HepG2 (cell line): ENCODE measurements around the gene C1R. TPM values are rescaled to one million over a fixed set of nuclear protein-coding genes. Genes with fewer than 3 reads are reported as not detected.

Experiments used
- EP300 ChIP-seq, 3 experiments: sonication (generic) in 1 of 3; formaldehyde crosslinking in 1 of 3; IDR thresholded peaks; 2 replicates each; pipeline versions ENCODE4 v1.5.1 to v1.6.1; 2011 to 2020; ENCODE audit warnings: low read depth in 2 of 3, low read length in 2 of 3, borderline replicate concordance in 1 of 3, improper control_type of control experiment in 1 of 3, mild to moderate bottlenecking in 1 of 3, missing genetic modification reagents in 1 of 3, moderate library complexity in 1 of 3
- GFI1 ChIP-seq: sonication (generic); formaldehyde crosslinking; IDR thresholded peaks from 2 replicates; pipeline ENCODE4 v1.5.0; 2020; ENCODE audit warnings: missing genetic modification reagents, mild to moderate bottlenecking, borderline replicate concordance
- KLF13 ChIP-seq: sonication (generic); formaldehyde crosslinking; IDR thresholded peaks from 2 replicates; pipeline ENCODE4 v1.4.0; 2020; ENCODE audit warnings: mild to moderate bottlenecking, missing genetic modification reagents
- NCOA1 ChIP-seq: sonication (generic); formaldehyde crosslinking; IDR thresholded peaks from 2 replicates; pipeline ENCODE4 v1.9.0; 2021; ENCODE audit warnings: missing genetic modification reagents
- NFYB ChIP-seq: sonication (generic); formaldehyde crosslinking; IDR thresholded peaks from 2 replicates; pipeline ENCODE4 v1.4.0; 2020; ENCODE audit warnings: missing genetic modification reagents
- NR2F2 ChIP-seq: IDR thresholded peaks from 2 replicates; pipeline ENCODE4 v1.6.1; 2012; ENCODE audit warnings: low read depth, inconsistent platforms, borderline replicate concordance
- POGZ ChIP-seq: sonication (generic); formaldehyde crosslinking; IDR thresholded peaks from 2 replicates; pipeline ENCODE4 v1.4.0; 2020; ENCODE audit warnings: mild to moderate bottlenecking, missing genetic modification reagents
- RARG ChIP-seq: sonication (generic); formaldehyde crosslinking; IDR thresholded peaks from 2 replicates; pipeline ENCODE4 v1.4.0; 2020; ENCODE audit warnings: low read depth, mild to moderate bottlenecking, missing genetic modification reagents
- ZNF558 ChIP-seq: sonication (generic); formaldehyde crosslinking; IDR thresholded peaks from 2 replicates; pipeline ENCODE4 v1.9.0; 2022; ENCODE audit warnings: mild to moderate bottlenecking, missing genetic modification reagents, borderline replicate concordance
- ZNF572 ChIP-seq: sonication (generic); formaldehyde crosslinking; IDR thresholded peaks from 2 replicates; pipeline ENCODE4 v1.5.1; 2020; ENCODE audit warnings: mild to moderate bottlenecking, missing genetic modification reagents
- ZNF619 ChIP-seq: sonication (generic); formaldehyde crosslinking; IDR thresholded peaks from 2 replicates; pipeline ENCODE4 v1.4.0; 2020; ENCODE audit warnings: mild to moderate bottlenecking, missing genetic modification reagents
- ZNF773 ChIP-seq: sonication (generic); formaldehyde crosslinking; IDR thresholded peaks from 2 replicates; pipeline ENCODE4 v1.4.0; 2020; ENCODE audit warnings: missing genetic modification reagents, borderline replicate concordance
- polyA plus RNA-seq, 8 experiments: library from polyadenylated mRNA; depleted of rRNA in 3 of 8; stranded (reverse) in 7 of 8; unstranded in 1 of 8; fragments of >200 nt; fragmentation: Illumina TruSeq in 4 of 8; extraction: Trizol in 4 of 8; gene quantifications; 2 replicates each; pipeline versions ENCODE4 v1.2.1 to v1.2.3, GENCODE V29; 2011 to 2016; ENCODE audit warnings: low read depth in 4 of 8, missing spikeins in 1 of 8, mixed read lengths in 1 of 8; ENCODE audit not compliant: insufficient read depth in 1 of 8
- total RNA-seq, 5 experiments: library from RNA; depleted of rRNA; stranded (reverse); fragments of >200 nt; fragmentation: Illumina TruSeq; extraction: Trizol; gene quantifications; 2 replicates each; pipeline ENCODE4 v1.2.3, GENCODE V29; 2016; ENCODE audit warnings: low read depth in 1 of 5
- TF ChIP-seq, protein P1 (sequence below): sonication (generic); formaldehyde crosslinking; IDR thresholded peaks from 2 replicates; pipeline ENCODE4 v1.8.0; 2022; ENCODE audit warnings: missing genetic modification reagents, mild to moderate bottlenecking, moderate library complexity, borderline replicate concordance
- TF ChIP-seq, protein P2 (sequence below): sonication (generic); formaldehyde crosslinking; IDR thresholded peaks from 2 replicates; pipeline ENCODE4 v1.4.0; 2020; ENCODE audit warnings: missing genetic modification reagents, borderline replicate concordance
- TF ChIP-seq, protein P3 (sequence below): sonication (generic); formaldehyde crosslinking; IDR thresholded peaks from 2 replicates; pipeline ENCODE4 v1.4.0; 2020; ENCODE audit warnings: mild to moderate bottlenecking, missing genetic modification reagents

C1R gene
- total and polyA plus RNA-seq, 2 of the 13 experiments (the other 11 are each of a cell fraction or from before 2014, with no cell fraction given), result 3.5 to 6.5 TPM

DNA sequence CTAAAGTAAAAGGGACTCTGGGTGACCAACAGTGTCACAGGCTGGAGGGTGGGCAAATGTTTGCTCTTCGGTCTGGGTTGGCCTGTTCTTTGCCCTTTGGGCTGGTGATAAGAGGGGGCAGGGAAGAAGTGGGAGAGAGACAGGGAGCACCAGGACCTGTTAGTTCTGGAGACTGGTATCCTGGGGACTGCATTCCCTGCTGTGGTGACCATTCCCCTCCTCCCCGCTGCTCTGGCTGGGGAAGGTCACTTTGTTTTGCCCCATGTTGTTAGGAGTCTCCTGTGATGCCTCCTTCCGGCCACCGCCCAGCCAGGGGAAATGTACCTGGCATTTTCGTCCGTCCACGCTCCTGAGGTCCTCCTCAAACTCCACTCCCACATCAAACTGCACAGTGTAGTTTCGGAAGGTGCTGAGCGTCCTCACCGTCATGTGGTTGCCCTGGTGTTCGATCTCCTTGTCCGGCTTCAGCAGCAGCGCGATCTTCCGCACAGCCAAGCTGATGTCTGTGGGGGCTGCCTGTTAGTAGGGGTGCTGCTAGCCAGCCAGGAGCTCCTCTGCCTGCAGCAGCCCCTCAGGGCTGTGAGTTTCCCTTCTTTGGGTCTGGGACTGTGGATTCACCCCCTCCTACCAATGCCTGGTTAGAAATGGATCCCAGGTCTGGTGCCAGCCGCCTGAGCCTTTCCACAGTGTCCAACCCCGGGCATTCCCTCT lies 35.8 kb upstream of the C1R start (continued):
- TF ChIP-seq, protein P1, sequence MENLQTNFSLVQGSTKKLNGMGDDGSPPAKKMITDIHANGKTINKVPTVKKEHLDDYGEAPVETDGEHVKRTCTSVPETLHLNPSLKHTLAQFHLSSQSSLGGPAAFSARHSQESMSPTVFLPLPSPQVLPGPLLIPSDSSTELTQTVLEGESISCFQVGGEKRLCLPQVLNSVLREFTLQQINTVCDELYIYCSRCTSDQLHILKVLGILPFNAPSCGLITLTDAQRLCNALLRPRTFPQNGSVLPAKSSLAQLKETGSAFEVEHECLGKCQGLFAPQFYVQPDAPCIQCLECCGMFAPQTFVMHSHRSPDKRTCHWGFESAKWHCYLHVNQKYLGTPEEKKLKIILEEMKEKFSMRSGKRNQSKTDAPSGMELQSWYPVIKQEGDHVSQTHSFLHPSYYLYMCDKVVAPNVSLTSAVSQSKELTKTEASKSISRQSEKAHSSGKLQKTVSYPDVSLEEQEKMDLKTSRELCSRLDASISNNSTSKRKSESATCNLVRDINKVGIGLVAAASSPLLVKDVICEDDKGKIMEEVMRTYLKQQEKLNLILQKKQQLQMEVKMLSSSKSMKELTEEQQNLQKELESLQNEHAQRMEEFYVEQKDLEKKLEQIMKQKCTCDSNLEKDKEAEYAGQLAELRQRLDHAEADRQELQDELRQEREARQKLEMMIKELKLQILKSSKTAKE (CRISPR knock-in tag), result peak; percentile 64; the same call in 1 of the 2 replicates
- TF ChIP-seq ZNF773 (CRISPR knock-in tag) (no peak), ZNF619 (CRISPR knock-in tag) (no peak), NCOA1 (CRISPR knock-in tag) (no peak), KLF13 (CRISPR knock-in tag) (no peak), GFI1 (no peak), NR2F2 (no peak), ZNF572 (CRISPR knock-in tag) (0 out of 2 replicates have a peak, but pooled peaks have one; percentile 26), NFYB (CRISPR knock-in tag) (no peak), RARG (no peak), EP300 (IDR thresholded peaks at IDR 0.05; ENCODE audit: low read depth in 2 of 2, low read length in 2 of 2) (peak in 1 of 2 experiments; percentile 76; a peak in 1 of 4 replicates), EP300 (CRISPR knock-in tag; IDR thresholded peaks at IDR 0.05; ENCODE audit: borderline replicate concordance) (peak; percentile 31; the same call in 1 of the 2 replicates), ZNF558 (CRISPR knock-in tag) (0 out of 2 replicates have a peak, but pooled peaks have one; percentile 34), POGZ (CRISPR knock-in tag) (peak; percentile 40; the same call in 1 of the 2 replicates)
- TF ChIP-seq, protein P2, sequence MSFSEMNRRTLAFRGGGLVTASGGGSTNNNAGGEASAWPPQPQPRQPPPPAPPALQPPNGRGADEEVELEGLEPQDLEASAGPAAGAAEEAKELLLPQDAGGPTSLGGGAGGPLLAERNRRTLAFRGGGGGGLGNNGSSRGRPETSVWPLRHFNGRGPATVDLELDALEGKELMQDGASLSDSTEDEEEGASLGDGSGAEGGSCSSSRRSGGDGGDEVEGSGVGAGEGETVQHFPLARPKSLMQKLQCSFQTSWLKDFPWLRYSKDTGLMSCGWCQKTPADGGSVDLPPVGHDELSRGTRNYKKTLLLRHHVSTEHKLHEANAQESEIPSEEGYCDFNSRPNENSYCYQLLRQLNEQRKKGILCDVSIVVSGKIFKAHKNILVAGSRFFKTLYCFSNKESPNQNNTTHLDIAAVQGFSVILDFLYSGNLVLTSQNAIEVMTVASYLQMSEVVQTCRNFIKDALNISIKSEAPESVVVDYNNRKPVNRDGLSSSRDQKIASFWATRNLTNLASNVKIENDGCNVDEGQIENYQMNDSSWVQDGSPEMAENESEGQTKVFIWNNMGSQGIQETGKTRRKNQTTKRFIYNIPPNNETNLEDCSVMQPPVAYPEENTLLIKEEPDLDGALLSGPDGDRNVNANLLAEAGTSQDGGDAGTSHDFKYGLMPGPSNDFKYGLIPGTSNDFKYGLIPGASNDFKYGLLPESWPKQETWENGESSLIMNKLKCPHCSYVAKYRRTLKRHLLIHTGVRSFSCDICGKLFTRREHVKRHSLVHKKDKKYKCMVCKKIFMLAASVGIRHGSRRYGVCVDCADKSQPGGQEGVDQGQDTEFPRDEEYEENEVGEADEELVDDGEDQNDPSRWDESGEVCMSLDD (CRISPR knock-in tag), result no peak
- TF ChIP-seq, protein P3, sequence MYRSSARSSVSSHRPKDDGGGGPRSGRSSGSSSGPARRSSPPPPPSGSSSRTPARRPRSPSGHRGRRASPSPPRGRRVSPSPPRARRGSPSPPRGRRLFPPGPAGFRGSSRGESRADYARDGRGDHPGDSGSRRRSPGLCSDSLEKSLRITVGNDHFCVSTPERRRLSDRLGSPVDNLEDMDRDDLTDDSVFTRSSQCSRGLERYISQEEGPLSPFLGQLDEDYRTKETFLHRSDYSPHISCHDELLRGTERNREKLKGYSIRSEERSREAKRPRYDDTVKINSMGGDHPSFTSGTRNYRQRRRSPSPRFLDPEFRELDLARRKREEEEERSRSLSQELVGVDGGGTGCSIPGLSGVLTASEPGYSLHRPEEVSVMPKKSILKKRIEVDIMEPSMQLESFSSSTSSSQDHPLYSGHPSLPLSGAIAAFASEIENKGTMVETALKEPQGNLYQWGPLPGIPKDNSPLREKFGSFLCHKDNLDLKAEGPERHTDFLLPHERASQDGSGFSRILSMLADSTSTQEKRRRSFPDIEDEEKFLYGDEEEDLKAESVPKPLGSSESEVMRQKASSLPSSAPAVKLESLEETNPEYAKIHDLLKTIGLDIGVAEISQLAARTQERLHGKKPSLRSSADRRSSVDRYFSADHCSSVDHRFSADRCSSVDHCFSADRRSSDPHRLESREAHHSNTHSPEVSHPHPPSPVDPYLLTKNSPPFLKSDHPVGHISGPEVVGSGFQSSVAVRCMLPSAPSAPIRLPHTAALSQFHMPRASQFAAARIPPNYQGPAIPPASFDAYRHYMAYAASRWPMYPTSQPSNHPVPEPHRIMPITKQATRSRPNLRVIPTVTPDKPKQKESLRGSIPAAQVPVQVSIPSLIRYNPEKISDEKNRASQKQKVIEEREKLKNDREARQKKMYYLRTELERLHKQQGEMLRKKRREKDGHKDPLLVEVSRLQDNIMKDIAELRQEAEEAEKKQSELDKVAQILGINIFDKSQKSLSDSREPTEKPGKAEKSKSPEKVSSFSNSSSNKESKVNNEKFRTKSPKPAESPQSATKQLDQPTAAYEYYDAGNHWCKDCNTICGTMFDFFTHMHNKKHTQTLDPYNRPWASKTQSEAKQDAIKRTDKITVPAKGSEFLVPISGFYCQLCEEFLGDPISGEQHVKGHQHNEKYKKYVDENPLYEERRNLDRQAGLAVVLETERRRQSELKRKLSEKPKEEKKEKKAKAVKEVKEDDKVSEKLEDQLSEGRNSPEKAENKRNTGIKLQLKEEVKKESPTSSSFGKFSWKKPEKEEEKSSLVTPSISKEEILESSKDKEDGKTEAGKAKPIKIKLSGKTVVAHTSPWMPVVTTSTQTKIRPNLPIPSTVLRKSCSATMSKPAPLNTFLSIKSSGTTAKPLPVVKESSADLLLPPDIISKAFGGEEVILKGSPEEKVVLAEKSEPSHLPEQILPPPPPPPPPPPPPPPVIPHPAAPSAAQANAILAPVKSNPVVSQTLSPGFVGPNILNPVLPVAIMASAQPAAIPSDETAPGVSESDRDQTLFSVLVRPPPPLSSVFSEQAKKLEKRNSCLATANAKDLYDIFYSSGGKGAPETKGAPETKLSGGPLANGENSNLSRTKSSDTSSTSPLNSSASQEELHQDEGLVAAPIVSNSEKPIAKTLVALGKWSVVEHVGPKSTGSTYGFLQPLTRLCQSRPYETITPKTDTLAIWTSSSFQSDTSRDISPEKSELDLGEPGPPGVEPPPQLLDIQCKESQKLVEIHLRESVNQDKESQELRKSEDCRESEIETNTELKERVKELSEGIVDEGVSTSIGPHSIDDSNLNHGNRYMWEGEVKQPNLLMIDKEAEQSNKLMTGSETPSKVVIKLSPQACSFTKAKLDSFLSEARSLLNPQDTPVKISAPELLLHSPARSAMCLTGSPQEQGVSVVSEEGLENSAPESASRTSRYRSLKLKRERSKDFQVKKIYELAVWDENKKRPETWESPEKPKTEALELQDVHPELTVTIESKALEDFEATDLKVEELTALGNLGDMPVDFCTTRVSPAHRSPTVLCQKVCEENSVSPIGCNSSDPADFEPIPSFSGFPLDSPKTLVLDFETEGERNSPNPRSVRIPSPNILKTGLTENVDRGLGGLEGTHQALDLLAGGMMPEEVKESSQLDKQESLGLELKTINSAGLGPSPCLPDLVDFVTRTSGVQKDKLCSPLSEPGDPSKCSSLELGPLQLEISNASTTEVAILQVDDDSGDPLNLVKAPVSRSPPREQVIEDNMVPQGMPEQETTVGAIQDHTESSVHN, result no peak; the same call in 1 of the 2 replicates
